Activated CD4-positive, alpha-beta T cell treated with anti-CD3 and anti-CD28 coated beads, Interleukin-2, Interleukin-6, amounts not matched to agents 100 ng/mL and 50 ng/mL, durations not matched to agents 16 hours and 8 hours (primary cell): ENCODE measurements around the gene VGLL2.
"Not testable (repeated sequence)": the region's sequence is repeated elsewhere in the genome, so short reads cannot be mapped to it uniquely, and the experiment has no call there.

Experiments used
- DNase-seq: peaks from one replicate; pipeline ENCODE4 v3.0.0-alpha.2; 2020

VGLL2 gene, protein sequence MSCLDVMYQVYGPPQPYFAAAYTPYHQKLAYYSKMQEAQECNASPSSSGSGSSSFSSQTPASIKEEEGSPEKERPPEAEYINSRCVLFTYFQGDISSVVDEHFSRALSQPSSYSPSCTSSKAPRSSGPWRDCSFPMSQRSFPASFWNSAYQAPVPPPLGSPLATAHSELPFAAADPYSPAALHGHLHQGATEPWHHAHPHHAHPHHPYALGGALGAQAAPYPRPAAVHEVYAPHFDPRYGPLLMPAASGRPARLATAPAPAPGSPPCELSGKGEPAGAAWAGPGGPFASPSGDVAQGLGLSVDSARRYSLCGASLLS

DNA sequence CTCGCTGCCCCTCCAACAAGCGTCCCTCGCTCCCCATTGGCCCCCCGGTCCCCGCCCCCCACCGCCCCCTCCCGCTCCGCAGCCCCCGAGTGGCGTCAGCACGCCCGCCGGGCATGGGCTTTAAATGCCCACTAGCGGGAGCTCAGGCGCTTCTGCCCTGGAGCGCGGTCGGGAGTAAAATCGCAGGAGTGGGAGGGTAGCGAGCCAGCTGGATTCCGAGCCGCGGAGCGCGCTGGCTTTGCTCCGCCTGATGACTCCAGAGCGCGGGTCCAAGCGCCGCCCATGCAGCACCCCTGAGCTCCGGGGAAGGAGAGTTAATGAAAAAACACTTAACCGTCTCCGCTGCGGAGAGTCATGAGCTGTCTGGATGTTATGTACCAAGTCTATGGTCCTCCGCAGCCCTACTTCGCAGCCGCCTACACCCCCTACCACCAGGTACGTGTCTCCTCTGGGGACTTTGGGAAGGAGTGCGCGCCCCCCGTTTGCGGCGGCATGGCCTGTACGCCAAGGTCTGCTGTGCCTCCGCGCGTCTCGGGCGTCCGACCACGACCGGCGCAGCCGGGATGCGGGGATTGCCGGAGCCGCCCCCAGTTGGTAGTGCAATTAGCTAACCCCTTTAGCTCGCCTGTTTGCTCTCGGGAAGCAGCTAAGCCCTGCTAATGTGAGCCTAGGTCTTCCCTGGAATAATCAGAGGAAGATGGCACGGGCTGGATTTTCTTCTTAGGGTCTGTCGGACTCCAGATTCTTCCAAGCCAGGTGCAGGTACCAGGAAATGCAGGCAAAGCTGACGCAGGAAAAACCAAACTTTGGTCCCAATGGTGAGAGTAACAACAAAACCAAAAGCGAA is at the start of gene VGLL2:
Gene VGLL2 (plus strand): TSS at position 149 of the 847 bp plus-strand sequence. CDS start 206 bp downstream, at position 355.
- no peak for DNase-seq

DNA sequence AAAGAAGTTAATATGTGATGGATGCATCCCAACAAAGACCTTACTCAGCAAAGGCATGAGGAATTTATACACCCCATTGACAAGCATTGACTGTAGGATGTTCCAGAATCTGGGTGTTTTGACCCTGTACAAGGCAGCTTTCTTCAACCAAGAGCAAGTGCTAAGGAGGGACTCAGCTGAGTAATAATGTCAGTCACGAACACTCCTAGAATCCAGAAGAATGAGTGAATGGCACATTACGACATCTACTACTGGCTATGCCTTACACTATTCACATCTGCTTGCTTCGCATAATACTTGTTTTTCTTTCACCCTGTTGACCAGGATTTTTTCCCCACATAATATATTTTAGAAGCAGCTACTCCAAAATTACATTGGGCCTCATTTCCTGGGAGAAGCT is 42.5 kb upstream of the VGLL2 start:
- DNase-seq, result no peak

DNA sequence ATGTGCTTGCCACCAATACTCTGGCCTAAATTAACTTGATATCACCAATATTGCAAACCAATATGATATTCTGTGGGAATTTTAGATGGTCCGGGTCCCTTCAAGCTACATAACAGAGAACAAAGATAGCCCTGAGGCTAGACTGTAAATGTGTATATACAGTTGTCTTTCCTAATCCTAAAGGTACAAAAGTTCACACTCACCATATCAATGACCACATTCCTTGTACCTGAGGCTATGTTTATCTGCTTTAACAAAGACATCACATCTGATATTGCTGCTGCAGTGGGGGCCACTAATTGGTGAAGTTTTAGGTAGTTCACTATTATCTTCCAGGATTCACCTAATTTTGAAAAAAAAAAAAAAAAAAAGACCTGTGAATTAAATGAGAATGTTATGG is 38.6 kb upstream of the VGLL2 start:
- no peak for DNase-seq

GRCh38 chr6:117227245-117227962 is 38.0 kb upstream of the VGLL2 start:
- no peak for DNase-seq

DNA sequence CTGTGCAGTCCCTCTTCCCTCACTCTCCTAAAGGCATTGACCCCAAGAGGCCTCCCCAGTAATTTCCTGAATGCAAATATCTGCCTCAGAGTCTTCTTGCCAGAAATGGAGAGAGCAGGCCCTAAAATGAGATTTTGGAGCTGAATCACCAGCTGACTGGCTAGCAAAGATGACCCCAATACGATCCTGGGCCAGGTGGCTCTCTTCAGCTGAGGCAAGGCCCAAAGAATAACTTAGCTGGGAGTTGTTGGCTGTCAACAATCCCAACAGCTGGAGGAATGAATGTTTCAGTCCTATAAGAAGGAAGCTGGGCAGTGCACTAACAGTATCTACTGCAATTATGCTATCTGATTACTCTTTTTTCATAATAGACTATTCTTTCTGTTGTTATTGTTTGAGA is 37.2 kb upstream of the VGLL2 start:
- DNase-seq, result no peak

DNA sequence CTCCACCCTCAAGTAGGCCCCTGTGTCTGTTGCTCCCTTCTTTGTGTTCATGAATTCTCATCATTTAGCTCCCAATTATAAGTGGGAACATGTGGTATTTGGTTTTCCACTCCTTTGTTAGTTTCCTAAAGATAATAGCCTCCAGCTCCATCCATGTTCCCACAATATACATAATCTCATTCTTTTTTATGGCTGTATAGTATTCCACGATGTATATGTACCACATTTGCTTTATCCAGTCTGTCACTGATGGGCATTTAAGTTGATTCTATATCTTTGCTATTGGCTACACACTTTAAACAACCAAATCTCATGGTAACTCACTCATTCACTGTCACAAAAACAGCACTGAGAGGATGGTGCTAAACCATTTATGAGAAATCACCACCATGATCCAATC is 35.5 kb upstream of the VGLL2 start:
- DNase-seq, result no peak

DNA sequence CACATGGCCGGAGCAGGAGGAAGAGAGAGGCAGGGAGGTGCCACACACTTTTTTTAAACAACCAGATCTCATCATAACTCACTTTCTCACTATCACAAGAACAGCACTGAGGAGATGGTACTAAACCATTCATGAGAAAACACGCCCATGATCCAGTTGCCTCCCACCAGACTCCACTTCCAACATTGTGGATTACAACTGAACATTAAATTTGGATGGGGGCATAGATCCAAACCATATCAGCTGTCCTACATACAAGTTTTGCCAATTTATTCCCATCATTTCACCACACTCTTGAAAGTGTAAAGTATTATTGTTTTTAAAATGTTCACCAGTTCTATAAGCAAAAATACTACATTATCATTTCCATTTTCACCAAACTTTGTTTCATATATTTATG is 33.9 kb upstream of the VGLL2 start:
- no peak for DNase-seq

GRCh38 chr6:117232196-117232595 is 33.2 kb upstream of the VGLL2 start:
- DNase-seq, result no peak

- no peak for DNase-seq
Observed at GRCh38 chr6:117233145-117233544, 32.2 kb upstream of the VGLL2 start.

DNA sequence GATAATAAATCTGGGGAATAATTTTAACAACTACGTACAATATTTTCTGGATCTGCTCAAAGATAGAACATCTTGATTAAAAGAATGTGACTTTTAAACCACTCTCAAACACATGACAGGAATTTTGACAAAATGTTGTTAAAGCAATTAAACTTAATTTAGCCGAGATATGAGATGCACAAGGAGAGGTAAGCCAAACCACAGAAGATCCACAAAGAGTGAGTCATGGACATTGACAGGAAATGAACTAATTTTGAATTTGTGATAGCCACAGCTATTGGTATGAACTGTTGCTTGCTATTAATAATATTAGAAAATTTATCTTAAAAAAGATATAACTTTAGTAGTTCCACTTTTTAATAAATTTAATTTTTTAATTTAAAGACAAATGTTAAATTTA is 27.8 kb upstream of the VGLL2 start:
- no peak for DNase-seq

GRCh38 chr6:117244571-117244970 is 20.8 kb upstream of the VGLL2 start:
- not testable (repeated sequence) for DNase-seq

GRCh38 chr6:117244979-117245378 is 20.4 kb upstream of the VGLL2 start:
- DNase-seq, result not testable (repeated sequence)

- DNase-seq, result no peak
Observed at GRCh38 chr6:117253785-117254184, 11.6 kb upstream of the VGLL2 start.

- no peak for DNase-seq
Observed at GRCh38 chr6:117262799-117263198, 2.6 kb upstream of the VGLL2 start.

- no peak for DNase-seq
Observed at GRCh38 chr6:117263353-117263927, 1.9 kb upstream of the VGLL2 start.

GRCh38 chr6:117264369-117264691 is 1.0 kb upstream of the VGLL2 start:
- no peak for DNase-seq

- DNase-seq, result peak; percentile 6
Observed at GRCh38 chr6:117264692-117265409, 507 bp upstream of the VGLL2 start.

DNA sequence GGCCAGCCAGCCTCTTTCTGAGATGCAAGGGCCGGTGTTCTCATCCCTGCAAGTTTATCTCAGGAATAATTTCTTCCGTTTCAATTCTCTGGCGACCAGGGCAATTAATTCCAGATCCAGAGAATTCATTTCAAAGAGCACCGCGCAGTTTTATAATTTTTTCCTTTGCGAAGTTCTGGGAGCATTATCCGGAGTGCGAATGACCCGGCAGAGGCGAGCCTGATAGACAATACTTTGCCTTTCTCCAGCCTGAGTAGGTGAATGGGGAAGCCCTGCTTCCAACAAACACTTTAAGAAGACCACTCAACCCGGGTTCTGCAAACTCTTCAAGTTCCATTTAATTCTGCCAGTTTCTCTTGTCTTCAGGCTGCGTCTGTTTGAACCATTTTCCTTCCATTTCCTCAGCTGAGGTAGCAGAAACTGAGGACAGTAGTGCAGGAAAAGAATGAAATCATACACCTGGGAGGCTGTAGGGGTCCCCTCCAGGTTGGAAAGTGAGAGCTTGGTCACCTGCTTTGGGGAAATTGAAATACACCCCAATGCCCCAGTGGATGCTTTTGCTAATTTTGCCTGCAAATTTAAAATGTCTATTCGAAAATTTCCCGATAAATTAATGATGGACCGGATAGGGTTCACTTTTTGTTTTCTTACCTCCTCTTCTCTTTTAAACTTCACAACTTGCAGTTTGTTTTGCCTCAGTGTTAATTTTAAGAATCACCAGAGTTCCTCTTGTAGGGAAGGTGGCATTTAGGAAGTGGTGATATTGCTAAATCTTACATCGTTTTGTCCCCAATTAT is 1.1 kb downstream of the VGLL2 start:
- no peak for DNase-seq

GRCh38 chr6:117267054-117267347 is 1.6 kb downstream of the VGLL2 start:
- DNase-seq, result no peak

- no peak for DNase-seq
Observed at GRCh38 chr6:117267766-117268534, 2.6 kb downstream of the VGLL2 start.

DNA sequence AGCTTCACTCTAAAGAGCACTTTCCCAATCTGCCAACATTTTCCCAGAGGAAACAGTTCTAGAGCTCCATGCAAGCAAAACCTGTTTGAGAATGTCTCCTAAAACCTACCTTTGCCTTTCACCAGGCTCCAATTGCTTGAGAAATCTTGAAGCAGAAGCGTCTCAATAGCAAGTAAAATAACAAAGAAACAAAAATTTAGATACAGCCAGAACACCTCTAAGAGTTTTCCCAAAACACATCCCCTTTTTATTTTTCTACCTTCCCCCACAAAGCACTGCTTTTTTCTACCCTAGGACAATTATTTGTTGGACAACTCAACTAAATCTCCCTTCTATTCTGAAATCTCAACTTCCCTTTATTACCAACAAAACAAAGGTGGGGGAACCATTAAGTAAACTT is 3.6 kb downstream of the VGLL2 start:
- no peak for DNase-seq
